HL-60/S4 treated with phorbol 12-myristate 13-acetate at 8.2 ng/mL for 4 days and 3 days (cell line): ENCODE results near the gene RNASEH1.

Experiments used
- in situ Hi-C: fragments of 300-500 bp; cut with MboI; formaldehyde crosslinking; loops from 2 replicates; pipeline ENCODE4 v1.15.0; 2022; ENCODE audit warnings: low sequenced_read_pairs

The RNASEH1 gene

DNA sequence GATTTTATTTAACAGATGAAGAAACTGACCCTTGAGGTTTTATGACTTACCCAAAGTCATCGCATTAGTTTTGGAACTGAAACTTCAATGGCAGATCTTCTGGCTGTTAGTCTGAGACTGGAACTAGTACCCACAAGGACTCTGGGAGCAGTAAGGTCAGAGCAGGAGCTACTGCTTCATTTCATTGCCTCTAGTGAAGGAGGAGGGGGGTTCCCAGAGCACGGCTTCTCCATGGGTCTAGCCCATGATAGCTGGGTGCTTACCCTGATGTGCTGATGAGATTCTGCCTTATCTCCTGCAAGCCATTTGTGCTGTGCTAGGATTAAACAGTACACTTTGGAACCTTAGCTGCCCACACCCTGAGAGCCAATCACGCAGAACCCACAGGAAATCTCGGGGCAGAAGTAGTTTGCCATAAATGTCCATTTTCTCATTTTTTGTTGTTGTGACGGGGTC is 5.4 kb upstream of the RNASEH1 start:
- in situ Hi-C loops = no loop called here

DNA sequence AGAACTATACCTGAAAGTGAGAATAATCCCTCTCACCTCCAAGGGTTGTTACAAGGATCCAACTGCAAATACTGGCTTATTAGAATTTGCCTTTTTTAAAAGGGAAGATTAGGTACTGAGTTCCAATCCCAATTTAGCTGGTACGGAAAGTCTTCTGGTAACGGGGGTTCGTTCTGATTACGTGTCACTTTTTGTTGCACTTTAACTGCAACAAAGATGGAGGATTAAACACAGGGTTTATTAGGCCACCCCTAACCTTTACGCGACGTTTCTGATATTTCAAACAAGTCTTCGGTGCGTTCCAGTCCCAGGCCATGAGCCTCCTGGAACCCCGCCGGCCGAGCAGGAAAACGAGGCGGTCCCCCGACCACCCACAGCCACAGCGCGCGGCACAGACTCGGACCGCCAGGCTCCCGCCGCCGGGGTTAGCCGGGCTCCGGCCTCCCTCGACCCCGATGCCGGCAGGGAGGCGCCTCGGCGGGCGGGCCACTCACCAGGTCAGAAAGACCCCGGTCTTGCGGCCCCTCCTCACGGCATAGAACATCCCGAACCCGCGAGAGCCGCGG is 411 bp downstream of the RNASEH1 start:
- in situ Hi-C loops = no loop called here

DNA sequence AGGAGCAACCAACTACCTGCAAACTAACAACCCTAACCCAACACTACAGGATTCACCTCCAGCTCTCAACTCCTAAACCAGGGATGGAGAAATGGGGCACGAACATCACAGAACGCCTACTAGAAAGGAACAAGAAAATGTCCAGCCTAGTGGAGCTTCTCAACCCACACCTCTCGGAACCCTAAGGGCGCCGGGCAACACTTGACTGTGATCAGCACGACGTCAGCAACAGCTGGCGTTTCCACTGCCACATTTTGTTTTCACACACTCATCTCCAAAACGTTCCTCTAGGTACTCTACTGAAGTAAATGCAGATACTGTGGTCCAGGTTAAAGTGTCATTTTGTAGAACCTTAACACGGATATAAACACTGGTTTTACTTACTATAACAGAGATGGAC is 4.2 kb downstream of the RNASEH1 start:
- in situ Hi-C loops = no loop called here

DNA sequence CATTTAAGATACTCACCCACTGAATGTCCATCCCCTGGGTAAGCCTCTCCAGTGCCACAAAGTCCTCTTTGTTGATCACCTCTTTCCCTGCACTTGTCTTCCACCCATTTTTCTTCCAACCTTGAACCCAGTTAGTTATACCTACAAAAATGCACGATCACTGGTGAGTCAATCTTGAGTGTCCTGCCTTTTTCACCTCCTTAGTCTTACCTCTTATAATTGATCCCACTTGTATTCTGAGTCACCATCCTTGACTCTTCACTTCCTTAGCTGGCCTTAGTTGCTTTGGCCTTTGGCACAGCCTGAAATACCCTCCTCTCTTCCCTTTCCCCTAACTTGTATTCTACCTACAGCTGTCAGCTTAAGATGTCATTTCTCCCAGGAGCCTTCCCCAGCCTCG is 10.2 kb downstream of the RNASEH1 start:
- in situ Hi-C loops = no loop called here

DNA sequence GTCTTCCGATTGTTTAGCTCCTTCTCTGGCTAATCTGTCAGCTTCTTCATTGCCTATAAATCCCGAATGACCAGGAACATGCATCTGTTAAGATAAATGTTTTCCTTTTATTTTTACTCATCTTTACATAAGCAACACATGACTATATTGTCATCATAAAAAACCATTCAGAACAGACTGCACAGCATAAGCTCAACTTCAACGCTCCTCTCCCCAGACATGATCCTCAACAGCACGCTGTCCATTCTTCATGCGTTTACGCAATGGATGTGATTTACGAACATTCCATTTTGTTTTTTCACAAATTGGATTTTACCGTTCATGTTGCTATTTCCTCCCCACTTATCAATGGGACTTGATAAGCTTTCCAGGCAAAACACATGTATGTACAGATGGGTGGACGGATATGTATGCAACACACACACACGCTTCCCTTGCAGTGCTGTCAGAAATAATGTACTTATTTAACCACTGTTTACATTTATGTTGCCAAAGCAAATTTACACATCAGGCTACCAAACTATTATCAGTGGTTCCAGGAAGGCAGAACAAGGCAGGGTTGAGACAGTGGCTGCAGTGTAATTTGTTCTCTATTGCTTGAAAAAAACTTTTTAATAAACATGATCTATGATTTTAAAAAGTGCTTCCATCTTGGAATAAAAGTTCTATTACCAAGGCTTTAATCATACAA is 12.2 kb downstream of the RNASEH1 start:
- in situ Hi-C loops = no loop called here

DNA sequence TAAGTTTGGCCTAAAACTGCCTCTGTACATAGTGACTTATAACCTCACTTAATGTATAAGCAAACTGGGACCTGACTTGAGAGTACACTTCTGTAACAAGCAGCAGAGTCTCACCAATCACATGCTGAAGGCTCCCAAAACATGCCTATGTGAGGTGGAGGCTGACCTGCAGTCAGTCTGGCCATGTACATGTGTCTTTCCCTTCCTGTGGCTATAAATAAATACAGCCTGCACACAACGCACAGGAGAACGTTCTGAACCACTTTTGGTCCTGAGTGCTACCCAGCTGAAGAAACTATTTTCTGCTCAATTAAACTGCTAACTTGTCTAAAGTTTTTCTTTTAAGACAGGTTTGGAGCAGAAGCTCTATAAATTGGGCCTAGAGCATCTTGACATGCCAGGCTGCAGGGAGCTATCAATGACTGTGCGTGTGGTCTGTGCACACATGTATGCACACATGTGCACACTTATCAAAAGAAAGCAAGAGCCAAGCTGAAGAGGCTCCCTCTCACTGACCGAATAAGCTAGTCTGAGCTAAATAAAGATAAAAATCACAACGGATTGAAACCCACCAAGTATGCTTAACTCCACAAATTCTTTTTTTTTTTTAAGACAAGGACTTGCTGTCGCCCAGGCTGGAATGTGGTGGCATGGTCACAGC is 15.0 kb downstream of the RNASEH1 start:
- in situ Hi-C loops = no loop called here

DNA sequence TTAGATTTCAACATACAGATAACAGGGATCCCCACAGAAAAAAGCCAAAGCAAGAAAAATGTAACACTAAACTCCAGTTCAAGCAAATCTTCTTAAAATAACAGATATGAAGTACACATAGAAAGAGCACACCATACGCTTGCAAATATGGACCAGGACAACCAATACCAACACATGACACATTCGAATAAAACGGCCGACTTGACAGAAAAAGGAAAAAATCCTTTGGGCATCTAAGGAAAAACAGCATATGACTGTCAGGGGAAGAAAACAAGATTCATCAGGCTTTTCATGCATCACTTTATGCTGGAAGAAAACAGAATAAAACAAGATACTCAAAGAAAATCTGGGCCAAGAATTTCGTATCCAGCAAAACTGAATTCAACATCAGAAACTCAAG is 16.0 kb downstream of the RNASEH1 start:
- in situ Hi-C loops = no loop called here

DNA sequence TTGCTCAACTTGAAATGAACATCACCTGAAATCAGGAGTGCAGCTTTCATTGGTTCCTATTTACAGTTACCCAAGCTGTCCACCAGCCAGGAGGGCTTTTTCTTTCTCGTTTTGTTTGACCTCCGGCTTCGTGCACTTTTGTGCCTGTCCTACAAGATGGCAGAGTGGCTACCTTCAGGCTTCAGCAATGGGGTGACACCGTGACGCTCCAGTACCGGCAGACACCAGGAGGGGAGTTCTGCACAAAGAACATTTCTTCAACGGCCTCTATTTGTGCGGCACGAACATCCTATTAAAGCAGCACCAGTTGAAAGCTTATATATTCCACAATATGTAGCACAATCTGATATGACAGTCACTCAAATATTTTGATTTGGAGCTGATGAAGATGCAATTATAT is 18.3 kb downstream of the RNASEH1 start:
- in situ Hi-C loops = no loop called here

DNA sequence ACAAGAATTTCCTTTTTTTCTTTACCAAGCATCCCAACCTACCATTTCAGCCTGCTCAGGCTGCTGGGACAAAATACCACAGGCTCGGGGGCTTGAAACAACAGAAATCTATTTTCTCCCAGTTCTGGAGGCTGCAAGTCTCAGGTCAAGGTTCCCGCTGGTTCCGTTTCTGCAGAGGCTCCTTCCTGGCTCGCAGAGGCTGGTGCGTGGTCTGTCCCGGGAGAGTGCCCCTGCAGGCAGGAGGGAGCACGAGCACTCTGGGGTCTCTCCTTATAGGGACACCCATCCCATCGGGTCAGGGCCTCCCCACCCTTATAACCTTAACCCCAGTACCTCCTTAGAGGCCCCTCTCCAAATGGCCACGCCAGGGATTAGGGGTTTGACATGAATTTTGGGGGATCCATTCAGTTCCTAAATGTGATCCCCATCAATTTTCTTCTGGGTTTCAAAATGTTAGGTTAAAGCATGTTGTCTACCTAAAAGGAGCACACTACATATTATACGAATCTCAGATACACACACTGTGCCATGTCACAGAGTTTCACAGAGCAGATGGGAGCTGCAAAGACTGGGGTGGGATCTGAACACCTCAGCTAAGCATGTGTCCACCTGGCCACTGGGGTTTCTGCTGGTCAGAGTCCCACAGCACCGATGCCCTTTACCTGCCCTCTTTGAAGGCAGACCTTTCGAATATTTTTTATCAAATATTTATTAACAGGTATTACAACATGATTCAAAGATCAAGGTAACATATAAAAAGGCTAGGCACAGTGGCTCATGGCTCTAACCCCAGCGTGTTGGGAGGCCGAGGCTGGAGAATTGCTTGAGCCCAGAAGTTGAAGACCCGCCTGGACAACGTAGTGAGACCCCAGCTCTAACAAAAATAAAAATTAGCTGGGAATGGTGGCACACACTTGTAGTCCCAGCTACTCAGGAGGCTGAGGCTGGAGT is 21.2 kb downstream of the RNASEH1 start:
- in situ Hi-C loops = no loop called here

DNA sequence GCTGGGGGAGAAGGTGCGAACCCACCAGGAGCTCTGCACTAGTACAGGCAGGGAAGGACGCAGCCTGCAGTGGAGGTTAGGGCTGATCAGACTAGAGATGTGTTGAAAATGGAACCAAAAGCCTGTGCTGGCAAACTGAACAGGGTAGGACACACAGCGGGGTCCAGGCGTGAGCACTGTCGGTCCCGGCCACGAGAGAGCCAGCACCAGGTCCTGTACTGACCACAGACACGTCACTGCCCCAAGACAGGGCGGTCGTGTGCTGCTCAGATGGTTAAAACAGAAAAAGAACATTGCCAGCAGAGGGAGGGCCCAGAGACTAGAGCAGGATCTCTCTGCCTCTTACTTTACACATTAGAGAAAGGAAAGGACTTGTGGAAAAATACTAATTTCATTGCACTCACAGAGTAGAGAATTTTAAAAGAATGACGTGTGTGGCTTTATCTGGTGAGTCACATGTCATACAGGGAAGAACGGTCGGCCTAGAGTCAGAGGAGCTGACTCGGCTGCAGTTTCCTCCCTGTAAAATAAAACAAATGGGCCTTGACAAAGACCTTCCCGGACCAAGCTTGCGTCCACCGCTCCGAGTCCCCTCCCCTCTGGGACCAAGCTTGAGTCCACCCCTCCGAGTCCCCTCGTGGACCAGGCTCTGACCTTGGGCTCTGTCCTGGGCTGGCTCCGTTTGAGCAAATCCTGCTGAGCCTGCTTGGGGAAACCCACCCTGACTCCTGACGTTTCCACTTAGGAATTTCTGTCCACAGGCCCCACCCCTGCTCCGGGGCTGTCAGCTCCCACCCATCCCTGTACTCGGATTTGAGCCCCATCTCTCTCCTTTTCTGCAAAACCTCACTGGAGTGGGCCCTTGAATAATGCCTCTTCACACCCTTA is 22.1 kb downstream of the RNASEH1 start:
- in situ Hi-C loops = no loop called here

DNA sequence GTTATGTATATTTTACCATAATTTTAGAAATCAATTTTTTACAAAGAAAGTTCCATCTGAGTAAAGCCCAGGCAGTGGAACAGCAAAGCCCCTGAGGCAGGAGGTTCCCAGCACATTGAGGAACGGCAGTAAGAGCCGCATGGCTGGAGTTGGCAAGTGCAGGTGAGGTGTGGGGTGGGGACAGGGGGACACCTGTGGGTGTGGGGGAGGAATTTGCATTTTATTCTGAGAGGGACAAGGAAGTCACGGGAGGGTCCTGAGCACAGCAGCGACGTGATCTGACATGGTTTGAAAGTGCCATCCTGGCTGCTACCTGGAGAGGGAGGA is 22.7 kb downstream of the RNASEH1 start:
- in situ Hi-C loops = no loop called here

DNA sequence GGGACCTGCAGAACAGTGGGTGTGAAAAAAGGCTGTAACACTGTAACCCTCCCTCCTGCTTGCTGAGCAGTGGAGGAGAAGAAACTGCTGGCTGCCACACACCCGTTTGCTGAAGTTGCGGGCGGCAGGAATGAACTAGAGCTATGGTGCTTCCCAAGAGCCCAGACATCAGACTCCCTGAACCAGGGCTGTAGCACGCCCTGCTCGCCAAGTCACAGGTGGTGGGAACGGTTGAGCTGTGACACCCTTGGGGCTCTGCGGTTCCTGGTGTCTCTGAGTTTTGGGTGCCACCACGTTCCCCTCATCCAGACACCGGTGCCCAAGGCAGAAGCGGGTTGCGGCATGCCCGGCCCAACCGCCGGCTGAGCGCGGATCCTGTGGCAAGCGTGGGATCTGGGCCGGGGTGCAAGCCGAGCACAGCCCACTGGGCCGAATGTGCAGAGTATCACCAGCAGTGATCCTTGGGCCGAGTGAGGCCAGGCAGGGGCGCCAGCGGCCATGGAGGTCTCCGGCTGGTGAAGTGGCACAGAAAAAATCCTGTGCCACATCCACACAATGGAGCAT is 23.8 kb downstream of the RNASEH1 start:
- in situ Hi-C loops = no loop called here

DNA sequence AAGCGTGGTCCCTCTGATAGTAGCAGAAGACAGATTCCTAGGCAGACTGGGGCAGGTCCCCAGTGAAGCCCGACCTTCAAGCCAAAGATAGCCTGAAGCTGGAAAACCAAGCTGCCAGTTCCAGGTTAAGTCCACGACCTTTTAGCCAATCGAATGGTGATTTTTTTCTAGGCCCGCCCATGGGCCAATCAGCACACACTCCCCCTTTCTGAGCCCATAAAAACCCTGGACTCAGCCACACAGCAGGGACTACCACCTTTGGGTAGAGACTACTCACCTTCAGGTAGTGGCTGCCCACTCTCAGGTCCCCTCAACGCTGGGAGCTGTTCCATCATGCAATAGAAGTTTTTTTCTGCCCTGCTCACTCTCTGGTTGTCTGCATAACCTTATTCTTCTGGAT is 24.3 kb downstream of the RNASEH1 start:
- in situ Hi-C loops = no loop called here

DNA sequence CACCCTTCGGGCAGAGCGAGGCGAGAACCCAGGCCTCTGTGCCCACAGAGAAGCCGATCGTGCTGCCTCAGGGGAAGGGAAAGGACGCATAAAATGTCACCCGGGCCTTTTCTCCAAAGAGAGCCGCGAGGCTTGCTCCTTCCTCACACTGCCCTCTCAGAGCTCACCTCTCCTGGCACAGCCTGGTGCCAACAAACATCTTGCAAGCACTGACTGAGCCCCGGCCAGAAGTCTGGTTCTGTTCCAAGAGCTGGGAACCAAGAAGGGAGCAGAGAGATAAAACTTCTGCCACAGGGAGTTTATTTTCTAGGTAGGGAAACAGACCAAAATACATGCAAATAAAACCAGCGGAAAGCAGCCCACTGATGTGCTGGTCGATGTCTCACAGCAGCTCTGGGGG is 25.2 kb downstream of the RNASEH1 start:
- in situ Hi-C loops = no loop called here

DNA sequence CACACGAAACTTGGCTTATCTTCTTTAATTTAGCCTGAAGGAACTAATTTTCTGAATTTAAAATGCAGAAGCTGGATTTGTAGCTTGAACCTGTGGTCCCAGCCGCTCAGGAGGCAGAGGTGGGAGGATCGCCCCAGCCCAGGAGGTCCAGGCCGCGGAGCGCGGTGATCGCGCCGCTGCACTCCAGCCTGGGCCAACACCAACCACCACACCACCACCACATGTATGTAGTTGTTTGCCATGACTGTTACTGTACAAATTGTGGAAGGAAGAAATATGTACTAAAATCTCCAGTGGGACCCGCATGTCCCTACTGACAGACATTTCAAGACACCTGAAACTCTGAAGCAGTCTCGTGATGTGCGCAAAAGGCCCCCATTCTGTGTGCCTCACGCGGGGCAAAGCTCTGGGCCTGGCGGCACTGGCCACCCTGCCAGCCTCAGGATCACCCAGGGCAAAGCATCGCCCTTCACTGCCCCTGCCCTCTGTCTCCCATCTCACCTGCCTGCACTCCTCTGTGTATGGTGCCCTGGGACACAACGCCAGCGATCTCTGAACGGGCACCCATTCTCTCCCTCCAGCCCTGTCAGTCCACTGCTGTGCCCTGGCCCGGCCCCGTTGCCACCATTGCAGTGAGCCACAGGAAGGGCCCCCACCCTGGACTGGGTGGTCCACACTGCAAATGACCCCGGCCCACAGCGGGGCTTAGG is 28.7 kb downstream of the RNASEH1 start:
- in situ Hi-C loops = no loop called here

DNA sequence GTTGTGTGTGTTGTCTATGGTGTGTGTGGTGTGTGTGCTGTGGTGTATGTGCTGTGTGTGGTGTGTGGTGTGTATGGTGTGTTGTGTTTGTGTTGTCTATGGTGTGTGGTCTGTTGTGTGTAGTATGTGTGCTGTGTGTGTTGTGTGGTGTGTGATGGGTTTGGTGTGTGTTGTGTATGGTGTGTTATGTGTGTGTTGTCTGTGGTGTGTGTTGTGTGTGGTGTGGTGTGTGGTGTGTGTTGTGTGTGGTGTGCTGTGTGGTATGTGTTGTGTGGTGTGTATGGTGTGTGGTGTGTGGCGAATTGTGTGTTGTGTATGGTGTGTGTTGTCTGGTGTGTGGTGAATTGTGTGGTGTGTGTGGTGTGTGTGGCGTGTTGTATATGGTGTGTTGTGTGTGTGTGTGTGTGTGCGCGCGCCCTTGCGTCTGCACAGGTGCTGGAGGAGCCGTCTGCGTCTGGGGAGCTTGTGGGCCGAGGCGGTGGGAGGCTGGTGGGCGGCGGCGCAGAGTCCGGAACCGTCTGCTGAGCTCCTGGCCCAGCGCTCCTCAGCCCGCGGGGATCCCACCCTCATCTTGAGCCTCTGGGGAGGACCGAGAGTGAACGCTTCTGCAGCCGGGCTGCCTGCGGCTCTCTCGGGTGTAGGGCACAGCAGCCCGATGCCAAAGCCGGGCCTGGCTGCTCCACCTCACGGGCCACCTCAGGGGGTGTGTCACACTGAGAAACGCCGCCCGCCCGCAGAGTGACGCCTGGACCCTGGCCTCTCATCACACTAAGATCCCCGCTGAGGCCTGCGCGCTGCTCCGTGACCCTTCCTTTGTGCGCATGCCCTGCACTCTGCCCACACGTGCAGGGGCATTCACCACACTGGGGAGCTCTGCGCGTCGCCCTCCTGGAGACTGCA is 30.0 kb downstream of the RNASEH1 start:
- in situ Hi-C loops = no loop called here

DNA sequence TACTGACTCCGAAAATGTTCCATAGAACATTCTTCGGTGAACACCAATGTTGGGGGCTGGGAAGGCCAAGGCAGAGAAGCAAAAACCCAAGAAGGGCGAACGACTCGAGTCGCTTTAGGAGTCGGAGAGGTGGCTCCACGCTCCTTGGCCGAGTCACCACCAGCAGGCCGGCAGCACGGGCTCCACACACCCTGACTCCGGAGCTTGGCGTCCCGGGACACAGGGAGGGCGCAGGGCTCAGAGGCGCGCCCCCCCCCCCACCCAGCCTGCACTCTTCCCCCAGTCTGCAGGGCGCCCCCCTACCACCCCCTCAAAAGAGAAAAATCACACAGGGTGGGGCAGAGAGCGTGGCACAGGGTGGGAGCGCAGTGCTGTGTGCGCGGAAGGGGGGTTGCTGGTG is 31.3 kb downstream of the RNASEH1 start:
- in situ Hi-C loops = no loop called here

DNA sequence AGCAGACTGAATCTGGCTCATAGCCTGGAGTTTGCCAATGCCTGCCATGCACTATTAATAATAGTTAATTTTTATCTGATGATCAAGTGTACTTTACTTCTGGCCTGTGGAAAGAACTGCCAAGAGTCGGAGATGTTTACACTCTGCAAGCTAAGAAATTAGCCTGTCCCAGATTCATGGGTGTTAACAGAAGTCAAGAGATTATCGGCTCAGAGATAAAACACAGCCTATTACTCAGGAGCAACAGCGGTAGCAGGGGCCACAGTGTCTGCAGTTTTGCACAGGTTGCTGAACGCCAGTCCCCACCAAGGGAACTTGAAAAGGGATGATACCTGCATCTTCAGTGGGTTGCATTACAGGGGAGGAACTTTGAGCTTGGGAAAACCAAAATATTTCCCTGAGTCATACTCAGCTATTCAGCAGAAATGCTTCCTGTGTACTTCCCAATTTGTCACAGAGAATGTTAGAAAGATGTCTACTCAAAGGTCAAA is 34.5 kb downstream of the RNASEH1 start:
- in situ Hi-C loops = no loop called here
